ENCODE data around the gene WDR33. TPM values are rescaled to one million over a fixed set of nuclear protein-coding genes. Genes with fewer than 3 reads are reported as not detected.

Gene WDR33
- total and polyA plus RNA-seq, 10 of the 15 experiments (the other 5 are each of a cell fraction or from before 2014, with no cell fraction given): 29.2 to 73.8 (median 45.6) TPM

DNA sequence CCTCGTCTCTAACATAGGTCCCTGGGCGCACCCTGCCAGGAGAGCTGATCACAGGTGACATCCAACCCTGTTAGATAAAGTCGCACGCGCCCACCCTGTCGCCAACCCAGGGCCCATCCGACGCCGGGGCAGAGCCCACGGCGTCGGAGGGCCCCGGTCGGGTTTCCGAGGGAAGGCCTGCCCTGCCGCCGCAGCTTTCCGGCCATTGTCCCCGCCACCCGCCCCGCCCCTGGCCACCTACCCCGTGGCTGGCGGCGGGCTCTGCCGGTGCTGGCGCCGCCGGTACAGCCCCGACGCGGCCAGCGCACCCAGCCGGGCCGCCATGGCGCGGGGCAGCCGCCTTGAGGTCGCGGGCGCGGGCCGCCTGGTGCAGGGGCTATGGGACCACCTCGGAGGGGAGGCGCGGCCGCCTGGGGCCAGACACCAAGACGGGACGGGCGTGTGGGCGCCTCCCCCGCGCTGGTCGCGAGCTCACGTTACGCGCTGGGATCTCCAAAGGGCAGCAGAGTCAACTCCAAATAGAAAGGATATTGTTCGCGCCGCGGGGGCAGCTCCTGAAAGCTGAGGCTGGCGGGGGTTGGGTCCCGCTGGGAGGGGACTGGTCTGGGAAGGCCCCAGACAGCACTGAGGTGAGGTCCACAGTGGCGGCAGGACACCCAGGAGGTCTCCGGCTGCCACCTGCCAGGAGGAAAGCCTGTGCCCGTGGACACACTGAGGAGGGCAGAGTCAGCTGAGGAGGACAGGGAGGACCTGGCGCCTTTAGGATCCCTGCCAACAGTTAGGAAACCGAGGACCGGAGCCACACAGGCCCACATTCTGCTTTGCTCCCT is 146.7 kb downstream of the WDR33 start:
- H3K4me2 ChIP-seq (ENCODE audit: control insufficient read depth, insufficient read depth): no peak overlapping the region
- POLR2A ChIA-PET: no interaction called here
- WGBS (ENCODE audit: insufficient coverage, insufficient replicate concordance, low lambda C conversion rate, missing lambda C conversion rate): 25% methylated on average over 67 of the region's 69 CpGs
- in situ Hi-C loops (cut with MboI): no loop called here
- SMC1A ChIA-PET (ENCODE audit: uncharacterized antibody, unreplicated experiment): no interaction called here
- no peak overlapping the region for H3K27ac ChIP-seq (ENCODE audit: control insufficient read depth, insufficient read depth)
- no peak overlapping the region for H3K9ac ChIP-seq (ENCODE audit: control insufficient read depth, insufficient read depth, low read length)
- FAIRE-seq (no peak), DNase-seq (ENCODE audit: low read depth, low spot score) (no peak), ATAC-seq (no peak)
- H3K4me3 ChIP-seq: no peak overlapping the region
- H3K27me3 ChIP-seq (replicated peaks in 1 of 2; ENCODE audit: control insufficient read depth in 2 of 2, insufficient read depth in 2 of 2, low read length in 1 of 2): peaks cover 7 to 8% of the 10 kb centered on the region in 2 experiments
- no peak overlapping the region for H2AFZ ChIP-seq (ENCODE audit: control insufficient read depth, low read depth, low read length)
- CTCF ChIA-PET: interaction anchor here (1.7 kb wide), 1 partner anchor 12 kb away, joined by 4 read pairs; no protein-coding TSS in a partner anchor
- H3K4me1 ChIP-seq (ENCODE audit: control insufficient read depth, insufficient read depth, low read length): no peaks in the 10 kb centered on the region
- BruUV-seq (replicated peaks): no TSS peak
- H3K9me3 ChIP-seq (replicated peaks; ENCODE audit: control insufficient read depth, insufficient read depth, low read length): no peaks in the 10 kb centered on the region
- H3K36me3 ChIP-seq (ENCODE audit: control insufficient read depth in 2 of 2, insufficient read depth in 2 of 2, low read length in 1 of 2): no peaks in the 10 kb centered on the region
- RAD21 ChIA-PET (ENCODE audit: unreplicated experiment): no interaction called here
- H3K79me2 ChIP-seq (ENCODE audit: control insufficient read depth, insufficient read depth, low read length): no peaks in the 10 kb centered on the region
- intact Hi-C loops (cut with micrococcal nuclease; ENCODE audit: unreplicated experiment): no loop called here
- peak; percentile 73 for TF ChIP-seq SUZ12 (IDR thresholded peaks at IDR 0.05; ENCODE audit: unreplicated experiment)
- TF ChIP-seq MEF2B (IDR thresholded peaks at IDR 0.05; ENCODE audit: partially characterized antibody, poor library complexity, severe bottlenecking): no peak
- no peaks in the 10 kb centered on the region for H4K20me1 ChIP-seq (ENCODE audit: control insufficient read depth, insufficient read depth)

DNA sequence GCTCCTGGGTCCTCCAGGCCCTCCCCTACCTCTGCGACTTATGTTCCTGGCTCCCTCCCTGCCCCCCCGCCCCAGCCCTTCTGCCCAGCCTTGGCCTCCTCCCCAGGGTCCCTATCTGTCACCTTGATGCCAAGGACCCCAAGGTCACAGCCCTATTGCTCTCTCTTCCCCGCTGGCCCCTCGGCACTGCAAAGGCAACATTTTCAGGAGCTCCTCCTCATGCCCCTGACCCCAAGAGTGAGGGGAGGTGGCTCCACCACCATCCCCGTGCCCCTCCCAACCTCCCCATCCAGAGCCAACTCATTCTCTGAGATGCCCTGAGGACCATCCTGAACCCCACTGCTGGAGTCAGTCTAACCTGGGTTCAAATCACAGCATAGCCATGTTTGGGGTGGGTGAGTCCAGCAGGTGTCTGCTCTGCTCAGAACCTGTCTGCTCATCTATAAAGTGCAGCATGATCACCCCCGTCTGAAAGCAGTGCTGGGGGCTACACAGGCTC is 147.4 kb downstream of the WDR33 start:
- no peak for FAIRE-seq

More for the DNA sequence above, 147.4 kb downstream of the WDR33 start:
- Histone ChIP-seq H2AFZ (ENCODE audit: control insufficient read depth, low read depth, low read length) (no peak overlapping the region), H3K9me3 (replicated peaks; ENCODE audit: control insufficient read depth, insufficient read depth, low read length) (no peaks in the 10 kb centered on the region), H3K4me1 (ENCODE audit: control insufficient read depth, insufficient read depth, low read length) (no peaks in the 10 kb centered on the region), H3K27ac (ENCODE audit: control insufficient read depth, insufficient read depth) (no peak overlapping the region), H3K27me3 (replicated peaks in 1 of 2; ENCODE audit: control insufficient read depth in 2 of 2, insufficient read depth in 2 of 2, low read length in 1 of 2) (peaks cover 7 to 8% of the 10 kb centered on the region in 2 experiments), H3K4me2 (ENCODE audit: control insufficient read depth, insufficient read depth) (no peak overlapping the region), H4K20me1 (ENCODE audit: control insufficient read depth, insufficient read depth) (no peaks in the 10 kb centered on the region), H3K4me3 (no peak overlapping the region), H3K79me2 (ENCODE audit: control insufficient read depth, insufficient read depth, low read length) (no peaks in the 10 kb centered on the region), H3K9ac (ENCODE audit: control insufficient read depth, insufficient read depth, low read length) (no peak overlapping the region), H3K36me3 (ENCODE audit: control insufficient read depth in 2 of 2, insufficient read depth in 2 of 2, low read length in 1 of 2) (no peaks in the 10 kb centered on the region)
- TF ChIP-seq ASH2L (IDR thresholded peaks at IDR 0.05; ENCODE audit: borderline replicate concordance, low read depth) (no peak), ETV6 (conservative IDR thresholded peaks at IDR 0.05 in 1 of 2, IDR thresholded peaks at IDR 0.05 in 1 of 2; ENCODE audit: borderline replicate concordance in 1 of 2, low read depth in 1 of 2) (no peak), YBX1 (IDR thresholded peaks at IDR 0.05) (no peak)
- TF ChIP-seq, protein P1, sequence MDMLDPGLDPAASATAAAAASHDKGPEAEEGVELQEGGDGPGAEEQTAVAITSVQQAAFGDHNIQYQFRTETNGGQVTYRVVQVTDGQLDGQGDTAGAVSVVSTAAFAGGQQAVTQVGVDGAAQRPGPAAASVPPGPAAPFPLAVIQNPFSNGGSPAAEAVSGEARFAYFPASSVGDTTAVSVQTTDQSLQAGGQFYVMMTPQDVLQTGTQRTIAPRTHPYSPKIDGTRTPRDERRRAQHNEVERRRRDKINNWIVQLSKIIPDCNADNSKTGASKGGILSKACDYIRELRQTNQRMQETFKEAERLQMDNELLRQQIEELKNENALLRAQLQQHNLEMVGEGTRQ (IDR thresholded peaks at IDR 0.05; ENCODE audit: borderline replicate concordance, low read depth, low read length): no peak
- TF ChIP-seq, protein P2, sequence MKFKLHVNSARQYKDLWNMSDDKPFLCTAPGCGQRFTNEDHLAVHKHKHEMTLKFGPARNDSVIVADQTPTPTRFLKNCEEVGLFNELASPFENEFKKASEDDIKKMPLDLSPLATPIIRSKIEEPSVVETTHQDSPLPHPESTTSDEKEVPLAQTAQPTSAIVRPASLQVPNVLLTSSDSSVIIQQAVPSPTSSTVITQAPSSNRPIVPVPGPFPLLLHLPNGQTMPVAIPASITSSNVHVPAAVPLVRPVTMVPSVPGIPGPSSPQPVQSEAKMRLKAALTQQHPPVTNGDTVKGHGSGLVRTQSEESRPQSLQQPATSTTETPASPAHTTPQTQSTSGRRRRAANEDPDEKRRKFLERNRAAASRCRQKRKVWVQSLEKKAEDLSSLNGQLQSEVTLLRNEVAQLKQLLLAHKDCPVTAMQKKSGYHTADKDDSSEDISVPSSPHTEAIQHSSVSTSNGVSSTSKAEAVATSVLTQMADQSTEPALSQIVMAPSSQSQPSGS (IDR thresholded peaks at IDR 0.05; ENCODE audit: low read length): no peak
- POLR2A ChIA-PET: no interaction called here
- WGBS (ENCODE audit: insufficient coverage, insufficient replicate concordance, low lambda C conversion rate, missing lambda C conversion rate): 25% methylated on average over 4 of the region's 6 CpGs
- in situ Hi-C loops (cut with MboI): no loop called here
- DNase-seq (ENCODE audit: low read depth, low spot score) (no peak), ATAC-seq (no peak)
- intact Hi-C loops (cut with micrococcal nuclease; ENCODE audit: unreplicated experiment): no loop called here
- RAD21 ChIA-PET (ENCODE audit: unreplicated experiment): no interaction called here
- SMC1A ChIA-PET (ENCODE audit: uncharacterized antibody, unreplicated experiment): no interaction called here
- CTCF ChIA-PET: interaction anchor here (1.7 kb wide), 1 partner anchor 11 kb away, joined by 4 read pairs; no protein-coding TSS in a partner anchor
- BruUV-seq (replicated peaks): no TSS peak
